Limb (tissue), 2 donors: ENCODE measurements around the gene CDK10.

ENCODE experiments used
- DNase-seq, 2 donors: peaks; one replicate each; pipeline ENCODE4 v3.0.0-alpha.2; 2016; ENCODE audit errors: extremely low spot score in 2 of 2

CDK10 gene

DNA sequence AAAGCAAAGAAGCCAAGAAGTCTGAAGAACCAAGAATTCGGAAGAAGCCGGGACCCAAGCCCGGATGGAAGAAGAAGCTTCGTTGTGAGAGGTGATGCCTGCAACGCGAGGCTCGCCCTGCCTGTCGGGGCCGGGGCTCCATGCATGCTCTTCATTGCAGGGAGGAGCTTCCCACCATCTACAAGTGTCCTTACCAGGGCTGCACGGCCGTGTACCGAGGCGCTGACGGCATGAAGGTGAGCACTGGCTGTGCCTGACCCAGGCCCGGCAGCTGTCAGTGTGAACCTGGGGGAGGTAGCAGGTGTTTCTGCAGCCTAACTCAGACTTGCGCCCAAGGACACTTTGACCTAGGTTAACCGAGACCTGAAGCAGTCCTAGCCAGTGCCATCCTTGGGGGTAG is 46.8 kb downstream of the CDK10 start:
- DNase-seq: no peak

DNA sequence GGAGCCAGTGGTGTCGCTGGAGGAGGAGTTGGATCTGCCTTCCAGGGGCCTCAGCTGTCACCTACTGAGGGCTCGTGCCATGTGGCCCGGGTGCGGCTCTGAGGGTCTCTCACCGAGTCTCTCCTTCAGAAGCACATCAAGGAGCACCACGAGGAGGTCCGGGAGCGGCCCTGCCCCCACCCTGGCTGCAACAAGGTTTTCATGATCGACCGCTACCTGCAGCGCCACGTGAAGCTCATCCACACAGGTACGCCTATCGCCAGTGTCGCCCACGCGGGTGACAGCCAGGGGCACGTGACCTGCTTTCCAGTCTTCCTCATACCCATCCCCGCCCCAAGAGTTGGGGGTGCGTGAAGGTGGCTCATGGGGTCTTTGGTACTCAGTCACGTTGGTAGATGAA is 47.3 kb downstream of the CDK10 start:
- DNase-seq: no peak

DNA sequence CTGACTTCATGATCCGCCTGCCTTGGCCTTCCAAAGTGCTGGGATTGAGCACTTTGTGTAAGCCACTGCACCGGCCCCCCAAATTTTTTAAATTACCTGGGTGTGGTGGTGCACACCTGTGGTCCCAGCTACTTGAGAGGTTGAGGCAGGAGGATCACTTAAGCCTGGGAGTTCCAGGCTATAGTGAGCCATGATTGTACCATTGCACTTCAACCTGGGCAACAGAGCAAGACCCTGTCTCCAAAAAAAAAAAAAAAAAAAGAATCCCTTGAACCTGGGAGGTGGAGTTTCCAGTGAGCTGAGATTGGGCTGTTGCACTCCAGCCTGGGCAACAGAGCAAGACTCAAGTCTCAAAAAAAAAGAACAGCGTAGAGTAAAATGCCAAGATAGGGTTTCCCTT is 50.1 kb downstream of the CDK10 start:
- DNase-seq: no peak

DNA sequence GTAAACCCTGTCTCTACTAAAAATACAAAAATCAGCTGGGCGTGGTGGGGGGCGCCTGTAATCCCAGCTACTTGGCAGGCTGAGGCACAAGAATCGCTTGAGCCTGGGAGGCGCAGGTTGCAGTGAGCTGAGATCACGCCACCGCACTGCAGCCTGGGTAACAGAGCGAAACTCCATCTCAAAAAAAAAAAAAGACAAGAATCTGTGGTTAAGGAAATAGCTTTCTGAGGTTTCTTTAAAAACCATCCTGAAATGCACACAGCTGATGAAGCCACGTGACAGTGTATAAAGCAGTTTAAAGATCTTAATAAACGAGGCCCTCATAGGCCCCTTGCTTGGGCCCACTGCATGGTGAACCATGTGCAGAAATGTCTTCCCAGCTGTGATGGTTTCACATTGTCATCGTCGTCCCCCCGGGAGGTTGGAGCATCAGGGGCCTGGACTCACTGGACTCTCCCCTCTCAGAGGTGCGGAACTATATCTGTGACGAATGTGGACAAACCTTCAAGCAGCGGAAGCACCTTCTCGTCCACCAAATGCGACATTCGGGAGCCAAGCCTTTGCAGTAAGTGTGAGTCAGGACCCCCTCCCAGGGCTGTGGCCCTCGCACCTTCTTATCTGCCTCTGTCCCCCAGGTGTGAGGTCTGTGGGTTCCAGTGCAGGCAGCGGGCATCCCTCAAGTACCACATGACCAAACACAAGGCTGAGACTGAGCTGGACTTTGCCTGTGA is 51.0 kb downstream of the CDK10 start:
- no peak for DNase-seq

DNA sequence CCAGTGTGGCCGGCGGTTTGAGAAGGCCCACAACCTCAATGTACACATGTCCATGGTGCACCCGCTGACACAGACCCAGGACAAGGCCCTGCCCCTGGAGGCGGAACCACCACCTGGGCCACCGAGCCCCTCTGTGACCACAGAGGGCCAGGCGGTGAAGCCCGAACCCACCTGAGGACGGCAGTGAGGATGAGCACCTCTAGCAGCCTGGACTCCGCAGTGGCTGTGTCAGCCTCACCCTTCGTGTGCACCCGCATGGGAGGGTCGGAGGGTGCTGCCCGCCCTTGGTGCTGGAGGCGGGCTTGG is 51.5 kb downstream of the CDK10 start:
- DNase-seq: no peak

DNA sequence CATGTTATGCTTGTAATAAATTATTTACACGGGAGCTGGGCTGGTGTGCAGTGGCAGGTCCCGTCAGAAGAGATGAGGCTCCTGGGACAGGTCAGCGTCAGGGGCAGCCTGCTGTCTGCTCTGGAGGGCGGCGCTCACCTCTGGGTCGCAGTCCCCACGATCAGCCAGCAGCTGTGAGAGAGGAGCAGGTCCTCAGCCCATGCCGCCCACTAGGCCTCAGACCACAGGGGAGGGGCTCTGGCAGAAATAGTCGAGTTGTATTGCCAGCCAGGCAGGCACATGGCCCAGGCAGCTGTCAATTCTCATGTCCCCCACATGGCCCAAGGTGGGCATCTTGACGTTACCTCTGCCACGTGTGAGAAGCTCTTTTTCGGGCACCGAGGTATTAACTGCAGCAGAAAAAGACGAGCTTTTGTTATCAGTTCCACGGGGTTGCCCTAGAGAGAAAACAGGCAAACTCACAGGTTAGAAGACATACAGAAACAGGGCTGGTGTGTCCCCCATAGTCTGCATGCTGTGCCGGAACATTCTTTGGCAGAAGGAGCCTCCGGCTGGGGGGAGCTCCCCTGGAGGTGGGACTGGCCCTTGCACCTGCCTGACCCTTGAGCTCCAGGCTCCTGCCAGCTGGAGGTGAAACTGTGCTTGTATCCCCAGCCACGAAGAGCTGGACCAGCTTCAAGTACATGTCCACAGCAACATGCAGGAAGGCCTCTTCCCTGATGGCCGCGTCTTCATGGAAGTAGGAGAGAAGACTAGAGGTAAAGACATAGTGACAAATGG is 52.2 kb downstream of the CDK10 start:
- no peak for DNase-seq

DNA sequence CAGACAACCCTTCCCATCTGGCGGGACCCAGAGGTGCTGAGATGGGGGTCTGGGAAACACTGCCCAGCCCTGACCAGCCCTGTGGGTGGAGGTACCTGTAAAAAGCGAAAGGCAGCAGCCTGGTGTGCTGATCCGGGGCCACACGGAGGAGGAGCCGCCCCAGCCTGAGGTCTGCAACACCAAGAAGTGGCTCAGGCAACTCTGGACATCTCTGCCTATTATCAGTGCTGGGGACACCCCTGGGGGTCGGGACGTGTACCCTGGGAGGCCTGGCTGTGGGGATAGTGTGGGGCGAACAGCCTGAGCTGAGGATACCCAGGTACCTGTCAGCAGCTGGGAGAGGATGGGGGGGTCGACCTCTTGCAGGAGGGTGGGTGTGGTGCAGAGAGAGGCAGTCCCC is 52.9 kb downstream of the CDK10 start:
- DNase-seq: no peak

DNA sequence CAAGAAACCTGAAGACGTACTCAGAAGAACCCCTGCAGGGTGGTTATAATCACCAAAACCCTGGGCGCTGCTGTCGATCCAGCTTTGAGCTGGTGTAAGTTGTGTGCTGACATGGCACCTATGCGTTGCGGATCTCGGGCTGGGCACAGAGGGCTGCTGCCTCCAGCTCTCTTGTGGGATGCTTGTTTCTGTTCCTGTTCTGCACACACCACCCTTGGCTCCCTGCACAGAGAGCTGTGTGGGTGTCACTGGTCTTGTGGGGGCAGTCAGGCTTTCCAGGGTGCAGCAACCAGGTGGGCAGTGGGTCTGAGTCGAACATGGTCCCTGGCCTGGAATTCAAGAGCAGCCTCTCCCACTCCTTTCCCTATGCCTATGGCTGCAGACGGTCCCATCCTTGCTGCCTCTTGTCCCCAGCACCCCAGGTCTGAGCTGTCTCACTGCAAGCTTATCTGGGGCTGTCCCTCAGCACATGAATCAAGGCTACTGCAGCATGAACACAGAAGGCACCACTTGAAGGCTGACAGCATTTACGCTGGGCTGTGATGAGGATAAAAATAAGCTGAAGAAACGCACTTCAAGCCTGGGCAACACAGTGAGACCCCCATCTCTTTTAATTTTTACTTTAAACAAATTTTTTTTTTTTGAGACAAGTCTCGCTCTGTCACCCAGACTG is 55.0 kb downstream of the CDK10 start:
- no peak for DNase-seq

DNA sequence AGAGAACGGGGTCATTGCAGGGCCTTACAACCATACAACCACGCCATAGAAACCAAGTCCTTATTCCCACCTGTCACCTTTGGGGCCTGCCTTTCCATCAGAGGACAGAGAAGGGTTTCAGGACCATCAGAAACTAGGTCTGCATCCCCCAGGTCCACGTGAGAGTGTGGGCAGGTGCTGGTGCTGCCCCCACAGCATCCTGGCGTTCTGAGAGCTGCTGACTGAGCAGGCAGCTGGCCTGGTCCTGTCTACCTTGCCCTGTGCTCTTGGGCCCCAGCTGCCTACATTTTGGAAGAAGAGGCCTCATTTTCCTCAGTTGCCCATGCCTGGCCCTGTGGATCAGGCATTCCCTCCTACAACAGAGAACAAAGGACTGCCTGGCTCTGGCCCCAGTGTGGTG is 56.5 kb downstream of the CDK10 start:
- DNase-seq: no peak

DNA sequence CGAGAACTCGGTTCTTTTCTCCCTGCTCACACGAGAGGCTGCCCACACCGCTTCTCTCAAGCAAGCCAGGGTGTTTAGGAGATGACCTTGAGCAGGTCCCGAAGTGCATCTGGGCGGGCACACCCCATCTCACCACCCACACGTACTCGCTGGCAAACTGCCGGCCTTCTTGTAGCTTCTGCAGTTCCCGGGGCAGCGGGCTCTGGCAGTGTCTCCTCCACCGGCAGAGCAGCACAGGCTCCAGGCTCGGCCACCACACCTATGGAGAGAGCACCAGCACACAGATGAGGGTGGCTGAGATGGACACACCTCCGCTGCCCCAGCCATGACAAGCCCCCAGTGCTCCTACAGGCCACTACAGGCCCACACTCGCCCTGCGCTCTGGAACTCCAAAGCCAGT is 58.3 kb downstream of the CDK10 start:
- no peak for DNase-seq
